MV-4-11 (cell line): ENCODE data around the gene CDC14A.

Experiments used
- DNase-seq: peaks from one replicate; lab custom pipeline; 2025; lab: John Stamatoyannopoulos, UW

CDC14A gene

DNA sequence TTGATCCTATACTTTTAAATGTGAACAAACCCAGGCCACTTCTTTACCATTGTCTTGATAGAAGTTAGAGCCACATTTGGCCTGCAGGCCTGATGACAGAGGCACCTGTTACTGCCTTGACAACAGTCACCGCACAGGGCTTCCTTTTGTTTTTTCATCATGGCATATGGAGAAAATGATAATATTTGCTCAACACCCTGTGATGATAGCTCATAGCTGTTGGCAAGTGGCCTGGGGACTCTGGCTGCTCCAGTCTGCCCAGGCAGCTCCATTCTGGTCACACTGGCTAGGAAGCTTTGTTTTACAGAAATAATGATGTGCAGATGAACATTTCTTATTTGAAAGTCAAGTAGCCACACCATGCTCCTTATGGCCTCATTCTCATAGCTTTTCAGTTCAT, 96.1 kb downstream of the CDC14A start:
- DNase-seq, result no peak

DNA sequence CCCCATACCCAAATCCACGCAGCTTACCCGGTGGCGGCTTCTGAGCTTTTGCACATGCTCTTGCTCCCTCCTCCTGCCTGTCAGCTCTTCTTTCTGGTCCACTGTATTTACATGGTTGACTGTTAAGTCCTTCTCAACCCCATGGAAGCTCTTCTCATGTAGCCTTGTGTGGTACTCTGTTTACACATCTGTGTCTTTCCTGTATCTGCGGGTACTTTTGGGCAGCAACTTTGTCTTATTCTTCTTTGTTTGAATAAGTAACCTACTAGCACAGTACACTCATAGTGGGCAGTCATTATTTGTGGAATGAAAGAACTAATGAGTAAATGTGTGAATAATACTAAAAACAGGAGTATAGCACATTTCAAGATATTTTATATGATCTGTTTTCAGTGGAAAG, 97.2 kb downstream of the CDC14A start:
- no peak for DNase-seq

DNA sequence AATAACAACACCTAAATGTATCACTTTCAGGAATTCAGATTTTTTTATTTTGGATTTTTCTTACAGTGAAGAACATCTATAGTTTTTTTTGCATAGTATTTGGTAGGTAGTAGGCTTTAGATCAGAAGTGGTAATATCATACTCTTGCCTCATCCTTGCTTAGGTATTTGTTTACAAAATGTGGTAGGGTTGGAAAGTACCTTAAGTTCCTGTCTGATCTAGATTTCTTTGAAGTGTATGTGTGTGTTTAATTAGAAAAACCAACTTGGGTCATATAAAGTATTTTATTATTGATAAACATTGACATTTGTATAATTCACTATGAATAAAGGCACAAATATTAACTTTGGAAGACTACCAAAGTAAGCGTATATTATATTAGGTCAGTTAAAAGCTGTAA, 100.3 kb downstream of the CDC14A start:
- no peak for DNase-seq

DNA sequence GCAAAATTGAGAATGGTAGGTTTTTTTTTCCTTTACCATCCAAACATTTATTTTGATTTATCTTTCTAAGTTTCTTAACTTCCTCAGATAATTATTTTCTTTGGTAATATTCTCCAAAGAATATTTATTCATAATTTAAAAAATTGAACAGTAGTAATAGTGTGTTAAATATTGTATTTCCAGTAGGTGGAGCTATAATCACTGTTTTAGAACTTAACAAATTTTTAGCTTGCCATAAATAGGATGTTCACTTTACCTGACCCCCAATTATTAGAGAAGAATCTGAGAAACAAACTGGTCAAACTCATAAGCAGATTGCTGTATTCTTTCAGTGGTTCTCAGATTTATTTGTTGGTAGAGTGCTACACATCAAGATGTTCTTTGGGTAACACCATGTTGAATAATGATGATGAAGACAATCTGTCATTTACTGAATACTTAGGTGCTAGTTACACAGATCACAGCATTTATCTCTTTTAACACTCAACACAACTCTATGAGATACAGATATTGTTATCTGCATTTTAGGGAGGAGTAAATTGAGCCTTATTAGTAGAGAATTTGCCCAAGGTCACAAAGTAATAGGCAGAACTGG, 103.3 kb downstream of the CDC14A start:
- DNase-seq, result no peak

DNA sequence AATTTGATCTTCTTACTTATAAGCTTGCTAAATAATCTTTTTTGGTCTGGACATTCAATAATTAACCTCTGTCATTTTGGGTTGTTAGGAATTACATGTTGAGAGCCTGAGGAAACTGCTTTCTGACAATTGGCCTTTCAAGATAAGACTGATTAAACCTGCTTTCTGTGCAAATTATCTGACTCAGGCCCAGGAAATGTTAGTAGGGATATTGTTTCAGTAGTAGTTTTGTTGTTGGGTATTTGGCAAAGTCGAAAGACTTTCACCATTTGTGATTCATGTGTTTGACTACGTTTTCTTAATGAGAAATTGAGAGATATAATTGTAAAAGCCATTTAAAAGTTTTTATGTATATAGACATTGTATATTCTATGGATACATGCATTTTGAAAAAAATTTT, 104.6 kb downstream of the CDC14A start:
- DNase-seq, result no peak

DNA sequence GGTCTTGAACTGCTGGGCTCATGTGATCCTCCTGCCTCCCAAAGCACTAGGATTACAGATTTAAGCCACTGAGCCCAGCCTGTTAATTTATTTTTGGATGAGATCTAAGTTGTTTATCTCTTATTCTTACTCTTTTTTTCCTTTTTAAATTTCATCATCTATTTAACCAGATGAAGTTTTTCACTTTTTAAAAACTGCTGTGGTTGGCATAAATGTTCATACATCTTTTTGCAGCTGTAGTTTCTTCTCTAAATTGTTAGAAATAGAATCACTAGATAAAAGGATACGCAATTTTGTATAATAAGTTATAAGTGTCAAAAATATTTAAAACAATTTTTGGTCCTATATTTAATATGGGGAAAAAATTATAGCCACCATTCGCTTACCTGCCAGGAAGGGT, 105.4 kb downstream of the CDC14A start:
- DNase-seq, result no peak

DNA sequence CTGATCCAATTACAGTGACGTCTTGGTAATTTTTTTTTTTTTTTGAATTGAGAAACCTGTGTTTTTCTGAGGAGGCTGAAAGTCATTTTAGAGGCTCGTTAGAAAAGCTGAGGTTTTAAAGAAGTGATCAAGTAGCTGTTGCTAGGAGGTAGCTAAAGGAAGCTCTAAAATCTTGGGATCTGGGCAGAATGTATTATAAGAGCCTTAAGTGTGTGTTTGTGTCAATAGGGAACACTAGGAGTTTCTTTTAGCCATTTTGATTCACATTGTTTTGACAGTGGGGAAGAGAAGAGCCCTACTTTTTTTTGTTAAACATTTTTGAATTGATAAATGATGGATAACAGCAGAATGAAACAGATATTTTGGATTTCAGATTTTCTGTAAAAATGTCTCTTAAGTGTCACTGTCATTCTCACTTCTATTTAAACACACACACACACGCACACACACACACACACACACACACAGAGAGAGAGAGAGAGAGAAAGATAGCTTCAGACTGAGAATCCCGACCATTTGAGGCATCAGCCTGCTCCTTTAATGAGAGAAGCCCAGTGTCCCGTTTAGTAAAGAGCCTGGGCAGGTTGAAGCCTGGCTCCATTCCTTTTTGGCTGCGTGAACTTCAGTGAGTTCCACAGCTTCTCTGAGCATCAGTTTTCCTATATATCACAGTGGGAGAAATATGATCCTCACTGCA, 106.5 kb downstream of the CDC14A start:
- no peak for DNase-seq

DNA sequence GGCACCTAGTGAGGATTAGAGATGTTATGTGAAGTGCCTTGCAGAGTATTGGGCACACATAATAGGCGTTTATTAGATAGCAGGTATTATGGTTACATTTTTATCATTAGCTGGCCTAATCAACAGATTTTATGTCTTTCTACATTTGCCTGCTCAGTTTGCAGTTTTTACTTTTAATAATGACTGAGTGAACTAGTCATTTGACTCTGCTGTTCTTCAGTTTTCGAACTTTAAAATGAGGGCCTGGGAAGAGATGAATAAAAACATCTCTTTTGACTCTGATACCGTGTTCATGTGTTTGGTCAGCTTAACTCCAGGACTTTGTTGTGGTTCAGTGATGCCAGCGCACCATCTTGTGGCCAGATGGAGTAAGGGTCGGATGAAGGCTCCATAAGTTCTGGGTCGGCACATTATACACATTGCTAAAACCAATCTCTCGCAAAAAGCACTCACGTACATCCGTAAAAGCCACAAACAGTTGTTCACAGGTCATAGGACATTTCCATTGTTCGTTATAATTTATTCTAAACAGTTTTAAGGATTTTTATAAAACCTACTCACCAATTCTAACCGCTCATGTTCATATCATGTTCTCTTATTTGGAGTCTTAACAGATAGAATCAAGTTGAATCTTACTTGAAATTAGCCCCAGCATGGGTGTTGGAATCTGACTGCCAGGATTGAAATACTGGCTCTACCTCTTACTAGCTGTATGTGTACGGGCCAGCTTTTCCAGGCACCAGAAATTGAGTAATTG, 107.2 kb downstream of the CDC14A start:
- DNase-seq, result peak; percentile 65

DNA sequence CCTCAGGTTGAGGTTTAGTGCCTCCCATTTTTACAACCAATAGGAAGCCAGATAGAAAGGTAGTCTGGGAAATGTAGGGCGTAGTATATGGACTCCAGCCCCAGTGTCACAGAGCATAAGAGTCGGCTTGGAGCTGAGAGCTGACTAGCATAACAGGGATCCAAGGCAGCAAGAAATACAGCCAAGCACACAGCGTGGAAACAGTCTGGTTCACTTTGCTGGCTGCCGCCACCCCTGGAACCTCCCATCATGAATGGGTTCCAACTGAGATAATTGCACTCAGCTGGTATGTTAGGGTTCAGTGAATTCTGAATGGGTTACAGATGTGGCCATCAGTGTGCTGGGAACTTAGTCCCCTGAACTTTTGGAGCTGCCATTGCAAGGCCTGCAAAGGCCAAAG, 108.9 kb downstream of the CDC14A start:
- DNase-seq, result no peak

DNA sequence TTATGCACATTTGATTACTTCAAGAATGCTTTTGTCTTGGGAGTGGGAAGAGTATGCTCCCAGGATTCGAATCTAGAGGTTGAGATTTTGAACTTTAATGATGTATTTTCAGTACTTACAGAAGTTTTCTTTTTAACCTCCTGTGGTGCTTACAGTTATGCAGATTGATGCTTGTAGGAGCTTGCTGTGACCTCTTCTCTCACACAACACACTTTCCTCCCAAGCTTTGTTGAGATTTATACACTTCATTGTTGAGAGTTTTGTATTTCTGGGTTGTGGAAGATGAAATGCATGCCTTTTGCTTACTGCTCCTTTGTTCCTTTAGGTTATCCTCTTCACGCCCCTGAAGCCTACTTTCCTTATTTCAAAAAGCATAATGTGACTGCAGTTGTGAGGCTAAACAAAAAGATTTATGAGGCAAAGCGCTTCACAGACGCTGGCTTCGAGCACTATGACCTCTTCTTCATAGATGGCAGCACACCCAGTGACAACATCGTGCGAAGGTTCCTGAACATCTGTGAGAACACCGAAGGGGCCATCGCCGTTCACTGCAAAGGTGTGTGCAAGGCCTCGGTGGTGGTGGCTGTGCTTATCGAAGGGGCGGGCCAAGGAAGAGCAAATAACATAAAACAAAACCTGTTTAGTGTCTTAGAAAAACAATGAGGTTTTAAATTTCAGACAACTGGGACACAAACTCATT, 110.2 kb downstream of the CDC14A start:
- no peak for DNase-seq

DNA sequence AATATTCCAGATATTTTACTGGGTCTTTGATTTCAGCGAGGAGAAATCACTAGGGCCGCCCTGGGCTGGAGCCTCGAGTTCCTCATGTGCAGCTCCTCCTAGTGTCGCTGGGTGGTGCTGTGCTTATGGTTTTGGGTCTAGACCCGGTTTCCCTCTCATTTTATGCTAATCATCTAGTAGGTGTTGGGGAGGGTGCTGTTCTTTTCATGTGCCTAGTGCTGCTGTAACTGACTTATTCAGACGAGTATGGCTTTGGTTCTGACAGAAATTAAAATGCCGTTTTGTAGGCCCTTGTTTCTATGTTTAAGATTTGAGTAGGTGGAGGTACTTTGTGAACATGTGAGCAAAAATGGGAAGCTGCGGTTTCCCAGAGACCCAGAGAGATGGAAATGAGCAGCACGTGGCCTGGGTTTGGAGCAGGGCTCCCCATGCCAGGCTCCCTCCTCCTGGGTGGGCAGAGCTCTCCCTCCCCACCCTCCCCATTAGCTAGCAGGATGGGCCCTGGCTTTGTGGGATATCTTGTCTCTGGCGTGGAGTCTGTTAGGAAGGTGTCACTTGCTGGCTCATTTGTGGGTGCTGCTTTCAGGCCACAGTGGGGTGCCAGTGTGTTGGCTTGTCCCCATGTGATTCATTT, 111.6 kb downstream of the CDC14A start:
- DNase-seq, result peak; percentile 93

DNA sequence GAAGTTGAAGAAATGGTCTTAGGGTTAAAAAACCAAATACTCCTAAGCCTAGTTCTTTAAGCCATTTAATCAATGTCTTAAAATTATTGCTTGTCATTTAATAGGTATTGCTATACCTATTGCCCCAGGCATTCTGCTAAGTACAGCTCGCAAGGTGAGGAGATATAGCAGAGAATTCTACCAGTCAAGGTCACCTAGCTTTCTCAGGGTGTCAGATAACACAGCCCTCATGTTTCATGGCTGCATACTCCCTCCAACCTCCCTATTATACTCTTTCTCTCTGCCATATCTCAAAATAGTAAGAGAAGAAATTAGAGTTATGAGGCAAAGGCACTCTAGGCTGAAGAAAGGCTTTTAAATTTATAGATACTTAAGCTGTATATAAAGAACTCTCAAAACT, 117.3 kb downstream of the CDC14A start:
- DNase-seq, result no peak

DNA sequence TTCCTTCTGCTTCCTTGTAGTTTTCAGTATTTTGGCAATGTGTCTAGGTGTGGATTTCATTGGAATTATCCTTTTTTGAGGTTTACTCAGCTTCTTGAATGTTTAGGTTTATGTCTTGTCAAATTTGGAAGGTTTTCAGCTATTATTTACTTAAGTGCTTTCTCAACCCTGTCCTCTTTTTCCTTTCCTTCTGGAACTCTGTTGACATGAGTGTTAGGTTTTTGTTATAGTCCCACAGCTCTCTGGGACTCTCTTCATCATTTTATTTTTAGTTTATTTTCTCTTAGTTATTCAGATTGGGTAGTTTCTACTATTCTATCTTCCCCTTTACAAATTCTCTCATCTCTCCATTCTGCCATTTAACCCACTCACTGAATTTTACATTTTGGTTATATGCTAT, 122.5 kb downstream of the CDC14A start:
- DNase-seq, result no peak

DNA sequence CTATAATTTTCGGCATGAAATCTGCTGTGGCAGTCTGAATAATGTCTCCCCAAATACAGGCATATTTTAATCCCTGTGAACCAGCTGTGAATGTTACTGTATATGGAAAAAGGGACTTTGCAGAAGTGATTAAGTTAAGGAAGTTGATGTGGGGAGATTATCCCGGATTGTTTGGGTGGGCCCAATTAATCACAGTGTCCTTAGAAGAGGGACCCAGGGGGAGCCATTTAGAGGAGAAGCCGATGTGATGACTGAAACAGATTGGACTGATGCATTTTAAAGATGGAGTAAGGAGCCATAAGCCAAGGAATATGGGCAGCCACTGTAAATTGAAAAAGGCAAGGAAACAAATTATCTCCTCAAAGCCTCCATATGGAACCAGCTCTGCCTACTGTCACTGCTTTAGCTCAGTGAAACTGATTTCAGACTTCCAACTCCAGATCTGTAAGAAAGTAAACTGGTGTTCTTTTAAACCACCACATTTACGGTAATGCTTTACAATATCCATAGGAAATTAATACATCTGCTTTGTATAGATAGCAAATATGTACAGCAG, 124.5 kb downstream of the CDC14A start:
- DNase-seq, result no peak

DNA sequence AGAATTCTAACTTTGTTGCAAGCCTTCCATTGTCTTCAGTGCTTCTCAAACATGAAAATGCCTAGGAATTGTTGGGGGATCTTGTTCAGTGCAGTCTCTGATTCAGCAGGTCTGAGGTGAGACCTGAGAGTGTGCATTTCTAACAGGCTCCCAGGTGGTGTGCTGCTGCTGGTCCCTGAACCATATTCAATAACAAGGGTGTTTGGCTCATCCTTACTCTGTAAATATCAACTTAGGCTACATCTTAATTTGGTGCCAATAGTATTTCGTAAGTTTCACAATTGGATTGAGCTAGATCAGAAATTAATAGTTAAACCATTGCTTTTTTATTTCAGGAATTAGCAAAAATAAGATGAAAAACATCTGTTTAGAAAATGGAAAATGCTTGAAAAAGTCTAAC, 126.5 kb downstream of the CDC14A start:
- DNase-seq, result no peak

DNA sequence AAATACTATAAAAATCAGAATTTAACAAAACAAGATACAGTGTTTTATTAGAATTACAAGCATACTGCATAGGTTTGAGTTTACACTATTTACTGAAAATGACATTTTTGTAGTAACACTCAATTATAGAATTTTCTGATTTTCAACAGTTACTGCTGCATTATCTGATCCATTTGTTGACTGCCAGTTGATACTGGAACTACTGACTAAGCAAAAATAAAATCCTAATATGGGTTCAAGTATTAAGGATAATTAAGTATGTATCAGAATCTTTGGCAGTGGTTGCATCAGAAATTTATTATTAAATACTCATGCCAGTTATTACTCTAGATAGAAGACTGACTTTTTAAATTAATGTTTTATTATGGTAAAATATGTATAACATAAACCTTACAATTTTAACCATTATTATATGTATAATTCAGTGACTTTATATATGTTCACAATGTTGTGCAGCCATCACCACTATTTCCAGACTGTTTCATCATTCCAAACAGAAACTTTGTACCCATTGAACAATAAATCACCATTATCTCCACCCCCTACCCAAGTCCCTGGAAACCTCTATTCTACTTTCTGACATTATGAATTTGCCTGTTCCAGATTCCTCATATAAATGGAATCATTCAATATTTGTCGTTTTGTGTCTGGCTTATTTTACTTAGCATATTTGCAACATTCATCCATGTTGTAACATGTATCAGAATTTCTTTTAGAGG, 127.5 kb downstream of the CDC14A start:
- DNase-seq, result no peak

DNA sequence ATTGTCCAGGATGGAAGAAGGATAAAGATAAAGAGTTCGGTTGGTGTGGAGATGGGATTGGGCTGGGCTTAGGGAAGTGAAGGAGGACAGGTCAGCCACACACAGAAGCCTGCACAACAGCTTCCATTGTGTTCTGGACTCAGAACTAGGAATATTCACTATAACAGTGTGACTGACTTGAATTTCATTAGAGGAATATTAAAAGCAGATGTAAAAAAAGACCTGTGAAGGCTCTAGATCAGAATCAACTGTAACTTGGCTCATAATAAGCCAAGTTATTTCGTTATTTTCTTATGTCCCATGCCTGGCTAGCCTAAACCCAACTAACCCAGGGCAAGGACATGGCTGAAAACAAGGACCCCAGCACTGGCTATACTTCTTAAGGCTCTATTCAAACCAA, 129.0 kb downstream of the CDC14A start:
- DNase-seq, result no peak

DNA sequence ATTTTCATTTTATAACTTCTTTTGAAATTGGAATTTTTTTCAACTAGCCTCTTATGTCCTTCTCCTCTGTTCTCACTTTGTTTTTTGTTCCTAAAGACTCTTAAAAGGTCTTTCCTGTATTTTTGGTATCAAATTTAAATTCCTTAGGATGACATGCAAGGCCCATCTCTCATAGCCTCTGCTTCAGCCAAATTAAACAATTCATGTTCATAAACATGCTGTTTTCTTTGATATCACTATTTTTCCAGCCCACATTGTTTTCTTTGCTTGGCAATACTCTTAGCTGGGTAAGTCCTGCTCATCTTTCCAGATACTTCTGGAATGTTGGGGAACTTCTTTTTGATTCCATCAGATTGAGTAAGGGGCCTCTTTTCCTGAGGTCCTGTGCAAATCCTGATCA, 129.9 kb downstream of the CDC14A start:
- no peak for DNase-seq

DNA sequence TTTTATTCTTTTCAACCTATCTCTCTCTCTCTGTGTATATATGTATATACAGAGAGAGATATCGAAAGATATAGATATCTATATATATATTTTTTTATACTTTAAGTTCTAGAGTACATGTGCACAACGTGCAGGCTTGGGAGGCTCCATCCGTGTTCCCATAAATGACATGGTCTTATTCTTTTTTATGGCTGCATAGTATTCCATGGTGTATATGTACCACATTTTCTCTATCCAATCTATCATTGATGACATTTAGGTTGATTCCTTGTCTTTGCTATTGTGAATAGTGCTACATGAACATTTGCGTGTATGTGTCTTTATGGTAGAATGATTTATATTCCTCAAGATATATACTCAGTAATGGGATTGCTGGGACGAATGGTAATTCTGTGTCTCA, 130.4 kb downstream of the CDC14A start:
- DNase-seq, result no peak

DNA sequence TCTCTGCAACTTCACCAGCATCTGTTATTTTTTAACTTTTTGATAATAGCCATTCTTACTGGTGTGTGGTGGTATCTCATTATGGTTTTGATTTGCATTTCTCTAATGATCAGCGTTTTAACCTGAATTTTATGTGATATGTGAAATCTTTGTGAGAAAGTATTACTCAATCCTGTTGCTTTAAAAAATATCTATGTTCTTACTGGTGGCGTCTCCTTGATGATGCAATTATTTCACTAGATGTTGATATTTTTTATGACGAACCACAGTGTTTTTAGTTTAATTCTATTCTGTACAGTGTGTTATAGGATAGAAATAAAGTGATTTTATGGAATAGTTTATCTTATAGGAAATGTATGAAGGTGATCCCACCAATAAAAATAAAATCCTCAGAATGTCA, 130.9 kb downstream of the CDC14A start:
- DNase-seq, result no peak

DNA sequence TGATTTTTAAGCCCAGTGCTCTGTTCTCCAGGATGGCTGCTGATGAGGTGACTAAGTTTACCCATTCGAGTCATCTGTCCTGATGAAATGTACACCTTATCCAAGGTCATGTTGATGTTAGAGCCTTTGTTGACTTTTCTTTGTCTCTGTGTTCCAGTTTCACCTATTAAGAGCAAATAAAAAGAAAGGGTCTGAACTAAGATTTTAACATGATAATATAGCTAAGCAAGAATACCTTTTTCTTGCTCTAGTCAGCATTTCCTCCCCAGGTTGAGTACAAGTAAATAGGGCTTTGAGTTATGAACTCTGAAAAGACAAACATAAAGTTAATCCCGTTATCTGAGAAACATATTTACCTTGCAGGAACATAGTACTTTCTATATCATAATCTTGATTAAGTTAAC, 133.6 kb downstream of the CDC14A start:
- no peak for DNase-seq
